SW480 (cell line): ENCODE data around the gene SLC43A3.
"Not testable (repeated sequence)": the region's sequence is repeated elsewhere in the genome, so short reads cannot be mapped to it uniquely, and the experiment has no call there.

ENCODE experiments used
- DNase-seq: peaks from one replicate; pipeline ENCODE4 v3.0.0-alpha.2; 2016; ENCODE audit warnings: low spot score

The SLC43A3 gene

DNA sequence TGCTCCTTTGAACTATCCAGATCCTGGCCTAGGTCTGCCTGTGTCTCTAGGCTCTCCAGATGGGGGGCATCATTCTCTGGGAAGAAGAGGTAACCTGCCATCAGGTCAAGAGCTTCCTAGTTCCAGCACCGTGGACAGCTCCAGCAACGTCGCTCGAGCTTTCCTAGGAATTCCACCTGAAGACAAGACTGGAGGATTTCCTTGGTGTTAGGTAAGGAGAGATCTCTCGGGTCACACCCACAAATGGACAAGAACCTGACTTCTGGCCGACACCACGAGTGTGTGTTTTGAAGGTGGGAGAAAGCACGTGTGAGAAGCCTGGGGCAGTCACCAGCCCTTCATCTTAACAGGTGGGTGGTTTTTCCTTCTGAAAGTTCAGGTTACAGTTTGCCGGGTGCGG lies 47.2 kb downstream of the SLC43A3 start:
- DNase-seq, result no peak

DNA sequence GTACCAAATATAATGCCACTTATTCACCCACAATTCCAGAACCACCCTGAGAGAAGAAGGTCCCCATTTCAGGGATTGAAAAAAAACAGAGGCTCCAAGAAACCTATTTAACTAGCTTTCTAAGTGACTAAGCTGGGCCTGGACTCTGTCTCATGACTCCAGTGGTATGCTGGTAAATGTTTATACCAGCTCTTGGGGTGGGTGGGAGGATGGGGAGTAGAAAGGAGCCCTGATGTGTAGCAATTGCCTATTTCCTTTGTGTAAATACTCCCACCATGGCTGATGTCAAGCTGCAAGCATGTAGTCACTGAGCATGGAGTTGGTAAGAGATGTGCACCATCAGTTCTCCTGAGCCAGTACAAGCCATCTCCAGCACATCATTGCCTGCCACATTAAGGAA lies 48.7 kb downstream of the SLC43A3 start:
- no peak for DNase-seq

DNA sequence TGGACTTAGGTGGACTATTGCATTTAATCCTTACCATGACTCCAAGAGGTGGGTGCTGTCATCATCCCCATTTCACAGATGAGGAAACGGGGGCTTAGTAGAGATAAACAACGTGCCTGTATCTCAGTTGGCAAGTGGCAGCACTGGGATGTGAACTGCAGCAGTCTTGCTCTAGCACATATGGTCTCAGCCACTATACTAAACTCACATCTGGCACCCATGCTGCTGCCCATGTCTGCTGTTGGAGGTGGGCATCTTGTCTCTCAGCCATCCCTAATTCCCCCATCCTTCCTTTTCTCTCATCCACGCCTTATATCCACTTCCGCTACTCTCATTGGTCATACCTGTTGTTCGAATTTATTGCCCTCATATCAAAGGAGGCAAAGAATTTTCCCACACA lies 49.8 kb downstream of the SLC43A3 start:
- DNase-seq, result peak; percentile 49

DNA sequence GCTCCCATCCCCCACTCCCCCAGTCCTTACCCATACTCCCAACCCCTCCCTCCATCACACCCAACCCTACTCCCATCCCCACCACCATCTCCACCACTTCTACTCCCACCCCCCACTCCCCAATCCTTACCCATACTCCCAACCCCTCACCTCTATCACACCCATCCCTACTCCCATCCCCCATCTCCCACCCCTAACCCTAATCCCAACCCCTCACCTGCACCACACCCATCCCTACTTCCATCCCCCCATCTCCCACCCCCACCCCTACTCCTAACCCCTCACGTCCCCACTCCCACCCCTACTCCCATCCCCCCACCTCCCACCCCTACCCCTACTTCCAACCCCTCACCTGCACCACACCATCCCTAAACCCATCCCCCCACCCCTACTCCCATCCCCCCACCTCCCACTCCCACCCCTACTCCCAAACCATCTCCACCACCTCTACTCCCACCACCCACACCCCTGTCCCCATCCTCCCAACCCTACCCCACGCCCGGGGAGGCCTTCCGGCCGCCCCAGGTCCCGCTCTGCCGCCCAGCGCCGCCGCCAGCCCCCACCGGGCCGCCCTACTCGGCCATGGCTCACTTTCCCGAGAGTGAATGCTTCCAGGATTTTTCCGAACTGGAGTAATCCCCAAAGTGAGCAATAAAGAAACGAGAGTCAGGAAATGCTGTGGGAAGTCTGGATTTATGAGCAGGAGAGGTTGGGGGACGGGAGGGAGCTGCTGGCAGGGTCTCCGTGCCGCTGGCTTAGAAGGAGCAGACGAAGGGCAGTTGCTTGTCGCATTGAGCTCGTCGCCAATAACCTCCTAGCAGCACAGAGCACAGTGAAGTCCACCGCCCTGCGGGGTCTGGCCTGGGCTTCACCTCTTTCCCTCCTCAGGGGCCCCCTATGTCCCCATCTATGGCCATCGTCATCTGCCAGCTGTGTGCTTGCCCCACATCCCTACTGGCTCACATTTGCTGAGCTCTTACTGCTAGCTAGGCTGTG lies 50.5 kb downstream of the SLC43A3 start:
- DNase-seq, result no peak

DNA sequence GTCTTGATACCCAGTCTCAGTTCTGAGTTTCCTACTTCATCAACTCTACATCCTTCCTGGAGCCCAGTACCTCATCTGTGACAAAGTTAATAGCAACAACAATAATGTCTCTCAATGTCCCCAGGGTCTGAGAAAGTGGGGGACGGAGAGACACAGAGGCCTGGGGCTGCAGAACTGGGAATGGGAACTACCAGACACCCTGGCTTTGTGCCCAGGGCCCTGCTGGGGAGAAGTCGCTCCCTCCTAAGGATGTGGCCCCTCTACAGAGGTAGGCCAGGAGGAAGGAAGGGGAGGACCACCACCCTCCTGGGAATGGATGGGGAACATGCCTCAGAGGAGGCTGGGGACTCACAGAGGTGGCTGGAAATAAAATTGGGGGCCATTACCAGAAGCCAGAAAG lies 51.4 kb downstream of the SLC43A3 start:
- no peak for DNase-seq

DNA sequence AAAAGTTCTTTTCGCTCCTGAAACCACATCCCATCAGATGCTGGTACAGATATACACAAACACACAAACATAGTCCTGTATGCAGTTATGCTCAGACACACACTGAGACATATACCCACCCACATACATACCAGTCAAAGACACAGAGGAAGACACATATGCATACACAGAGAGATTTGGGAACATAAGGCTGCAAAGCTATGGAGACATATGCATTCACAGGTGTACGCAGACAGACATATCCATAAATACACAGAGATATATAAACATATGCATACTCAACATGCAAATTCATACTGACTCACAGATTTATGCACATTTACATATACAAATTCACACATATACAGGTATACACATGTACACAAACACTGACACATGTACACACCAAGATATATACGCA lies 52.0 kb downstream of the SLC43A3 start:
- no peak for DNase-seq

DNA sequence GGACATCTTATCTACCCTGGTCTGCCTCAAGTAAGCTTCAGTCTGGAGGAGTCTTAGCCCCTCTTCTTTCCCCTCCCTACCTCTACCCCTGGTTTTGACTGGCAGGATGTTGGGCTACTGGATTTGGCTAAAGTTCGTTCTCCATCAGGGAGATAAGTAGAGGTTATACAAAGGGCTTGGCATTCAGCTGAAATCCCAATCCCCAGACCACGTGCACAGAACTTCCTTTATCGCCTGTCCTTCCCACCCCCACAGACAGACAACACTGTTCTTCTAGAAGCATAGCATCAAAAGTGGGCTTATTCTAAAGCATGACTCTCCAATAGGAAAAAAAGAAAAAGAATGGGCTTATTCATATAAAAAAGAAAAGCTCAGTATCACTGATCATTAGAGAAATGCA lies 53.8 kb downstream of the SLC43A3 start:
- no peak for DNase-seq

DNA sequence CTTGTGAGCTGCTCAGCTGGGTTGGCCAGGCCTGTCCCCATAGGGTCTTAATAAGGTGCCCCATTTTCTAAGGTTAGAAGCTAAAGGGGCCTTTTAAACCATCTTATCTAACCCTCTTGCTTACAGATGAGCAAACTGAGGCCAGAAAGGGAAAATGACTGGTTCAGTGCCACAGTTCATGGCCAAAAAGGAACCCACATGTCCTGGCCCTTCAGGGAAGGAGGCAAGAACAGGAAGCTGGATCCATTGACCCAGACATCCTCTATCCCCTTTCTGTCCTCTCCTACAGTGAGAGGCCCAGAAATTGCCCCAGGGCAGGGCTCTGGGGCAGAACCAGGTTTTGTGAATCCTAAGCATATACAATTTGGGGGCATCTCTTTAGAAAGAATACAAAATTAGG lies 56.0 kb downstream of the SLC43A3 start:
- no peak for DNase-seq

DNA sequence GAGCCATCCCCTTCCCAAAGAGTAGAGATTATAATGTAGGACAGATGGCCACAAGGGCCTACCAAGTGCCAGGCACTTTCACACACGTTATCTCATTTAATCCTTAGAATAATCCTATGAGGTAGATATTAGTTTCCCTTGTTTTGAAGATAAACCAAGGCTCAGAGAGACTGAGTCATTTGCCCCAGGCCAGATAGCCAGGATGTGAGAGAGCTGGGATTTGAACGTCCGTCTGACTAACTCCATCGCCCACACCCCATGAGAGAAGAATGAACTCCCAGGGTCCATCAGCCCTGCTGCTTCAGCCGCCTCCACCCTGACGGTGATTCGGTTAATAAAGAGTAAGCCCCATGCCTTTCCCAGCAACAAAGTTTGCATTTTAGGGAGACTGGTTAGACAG lies 56.7 kb downstream of the SLC43A3 start:
- DNase-seq, result no peak

DNA sequence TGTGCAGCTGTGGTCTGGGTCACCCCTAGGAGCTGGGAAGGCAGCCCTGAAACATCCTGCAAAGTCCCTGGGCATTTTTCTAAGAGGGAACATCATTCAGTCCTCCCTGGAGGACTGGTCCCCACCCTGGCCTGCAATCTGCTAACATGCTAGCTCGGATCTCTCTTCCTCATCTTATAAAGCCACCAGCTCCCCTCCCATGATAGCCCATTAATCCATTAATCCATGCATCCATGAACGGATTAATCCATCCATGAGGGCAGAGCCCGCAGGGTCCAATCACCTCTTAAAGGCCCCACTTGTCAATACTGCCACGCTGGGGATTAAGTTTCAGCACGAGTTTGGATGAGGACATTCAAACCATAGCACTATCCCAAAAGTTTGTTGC lies 58.1 kb downstream of the SLC43A3 start:
- DNase-seq, result no peak

DNA sequence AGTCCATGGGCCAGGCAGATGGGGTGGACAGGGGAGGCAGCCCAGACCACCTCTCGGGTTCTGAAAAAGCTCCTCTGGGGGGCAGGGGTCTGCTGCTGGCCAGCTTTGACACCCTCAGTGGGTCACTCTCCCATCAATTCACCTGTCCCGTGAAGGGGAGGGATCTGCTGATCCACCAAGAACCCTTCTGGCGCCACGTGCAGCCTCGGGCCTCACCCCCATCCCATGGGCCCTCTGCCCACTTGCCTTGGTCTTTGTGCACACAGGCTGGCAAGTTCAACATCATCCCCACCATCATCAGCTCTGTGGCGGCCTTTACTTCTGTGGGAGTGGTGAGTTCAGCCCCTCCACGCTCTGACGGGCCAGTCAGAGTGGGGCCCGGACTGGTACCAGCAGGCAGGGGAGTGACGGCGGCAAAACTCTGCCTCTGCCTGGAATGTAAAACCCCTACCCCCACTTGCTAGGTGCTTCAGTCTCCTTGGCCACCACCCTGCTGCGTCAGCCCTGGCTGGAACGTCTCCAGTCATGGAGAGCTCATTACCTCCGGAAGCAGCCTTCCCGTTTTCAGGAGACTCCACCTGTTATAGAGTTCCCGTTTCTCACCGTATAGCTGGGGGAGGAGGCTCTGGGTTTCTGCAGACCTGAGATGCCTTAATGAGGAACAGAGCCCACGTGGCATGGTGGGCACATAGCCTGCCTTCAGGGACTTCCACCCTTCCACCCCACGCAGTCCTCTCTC lies 58.6 kb downstream of the SLC43A3 start:
- no peak for DNase-seq

DNA sequence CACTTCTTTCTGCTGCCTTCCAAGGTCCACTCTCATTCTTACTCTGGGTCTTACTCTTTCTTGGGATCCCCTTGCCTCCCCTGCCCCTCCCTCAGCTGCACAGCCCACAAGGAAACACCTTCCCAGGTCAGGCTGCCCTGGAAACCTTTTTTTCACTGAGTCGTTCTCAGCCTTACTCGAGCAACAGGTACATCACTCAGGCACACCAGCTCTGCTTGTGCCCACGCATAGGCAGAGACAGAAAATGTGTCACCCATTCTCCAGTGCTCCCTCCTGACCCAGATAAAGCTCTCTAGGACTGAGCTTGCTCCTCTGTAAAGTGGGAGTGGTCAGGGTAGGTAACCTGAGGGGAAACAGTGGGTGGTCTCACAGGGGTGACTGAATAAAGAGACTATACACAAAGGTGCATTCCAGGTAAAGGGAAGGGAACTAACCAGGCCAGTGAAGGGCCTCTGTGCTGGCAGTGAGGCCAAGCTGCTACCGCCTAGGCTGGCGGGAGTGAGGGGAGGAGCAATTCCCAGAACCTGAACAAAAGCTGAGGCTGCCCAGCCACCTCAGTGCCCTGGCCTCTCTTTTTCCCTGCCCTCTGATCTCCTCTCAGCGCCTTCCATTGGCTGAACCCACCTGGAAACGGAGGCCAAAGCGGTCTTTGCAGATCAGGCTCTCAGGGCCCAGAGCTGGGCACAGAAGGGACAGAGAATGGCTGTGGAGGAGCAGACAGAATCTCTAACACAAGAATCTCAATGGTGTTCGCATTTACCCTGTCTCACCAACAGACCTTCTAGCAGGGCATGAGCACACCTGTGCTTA lies 61.9 kb downstream of the SLC43A3 start:
- no peak for DNase-seq

DNA sequence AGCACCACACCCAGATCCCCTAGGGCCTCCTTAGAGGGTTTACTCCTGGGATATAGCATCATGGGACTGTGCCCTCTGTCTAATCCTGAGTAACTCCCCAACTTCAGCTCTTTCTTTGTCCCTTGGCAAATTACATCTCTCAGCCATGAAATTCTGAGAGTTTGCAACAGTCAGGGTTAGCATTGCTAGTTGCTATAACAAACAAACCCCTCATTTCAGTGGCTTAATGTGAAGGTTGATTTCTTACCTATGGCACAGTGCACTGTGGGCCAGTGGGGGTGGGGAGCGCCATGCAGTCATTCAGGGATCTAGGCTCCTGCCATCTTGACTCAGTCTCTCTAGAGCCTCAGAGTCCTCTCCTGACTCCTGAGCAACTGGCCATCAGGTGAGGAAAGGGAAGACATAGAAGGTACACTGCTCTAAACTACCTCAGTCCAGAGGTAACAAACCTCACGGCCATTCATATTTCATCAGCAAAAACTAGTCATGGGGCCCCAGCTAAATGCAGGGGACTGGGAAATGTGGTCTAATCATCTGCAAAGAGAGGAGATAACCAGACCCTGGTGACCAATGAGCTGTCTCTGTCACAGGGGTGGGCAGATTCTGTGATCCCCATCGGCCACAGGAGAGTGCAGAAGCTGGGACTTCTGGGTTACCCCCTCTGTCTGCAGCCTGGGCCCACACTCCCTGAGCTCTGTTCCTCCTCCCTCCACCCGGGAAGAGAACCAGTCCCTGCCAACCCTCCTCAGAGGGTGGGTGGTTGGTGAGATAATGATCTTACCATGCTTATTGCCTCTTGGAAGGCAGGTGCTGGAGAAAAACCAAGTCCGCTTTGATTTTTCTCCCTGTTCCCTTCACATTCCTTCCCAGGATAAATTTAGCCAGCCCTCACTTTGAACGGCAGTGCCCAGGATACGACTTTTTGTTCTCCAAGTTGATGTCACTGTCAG lies 63.5 kb downstream of the SLC43A3 start:
- no peak for DNase-seq

DNA sequence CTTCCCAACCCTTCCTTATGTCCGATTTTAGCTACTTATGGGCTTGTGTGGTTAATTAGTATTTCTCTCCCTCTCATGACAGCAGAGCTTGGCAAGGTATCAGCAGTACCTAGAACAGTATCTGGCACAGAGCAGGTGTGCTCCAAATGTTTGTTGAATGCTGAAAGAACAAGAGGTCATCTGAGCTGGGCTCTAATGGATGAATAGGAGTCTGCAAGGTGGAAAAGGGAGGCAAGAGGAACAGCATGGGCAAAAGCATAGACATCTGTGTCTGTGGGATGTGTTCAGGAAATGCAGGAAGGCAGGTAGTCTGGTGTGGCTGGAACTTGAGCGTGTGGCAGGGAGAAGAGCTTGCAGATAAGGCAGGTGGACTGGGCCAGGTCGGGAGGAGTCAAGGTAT lies 65.0 kb downstream of the SLC43A3 start:
- DNase-seq, result no peak

DNA sequence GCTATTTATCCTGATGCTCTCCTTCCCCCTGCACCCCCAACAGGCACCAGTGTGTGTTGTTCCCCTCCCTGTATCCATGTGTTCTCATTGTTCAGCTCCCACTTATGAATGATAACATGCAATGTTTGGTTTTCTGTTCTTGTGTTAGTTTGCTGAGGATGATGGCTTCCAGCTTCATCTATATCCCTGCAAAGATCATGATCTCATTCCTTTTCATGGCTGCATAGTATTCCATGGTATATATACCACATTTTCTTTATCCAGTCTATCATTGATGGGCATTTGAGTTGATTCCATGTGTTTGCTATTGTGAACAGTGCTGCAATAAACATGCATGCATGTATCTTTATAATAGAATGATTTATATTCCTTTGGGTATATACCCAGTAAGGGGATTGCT lies 65.5 kb downstream of the SLC43A3 start:
- not testable (repeated sequence) for DNase-seq

DNA sequence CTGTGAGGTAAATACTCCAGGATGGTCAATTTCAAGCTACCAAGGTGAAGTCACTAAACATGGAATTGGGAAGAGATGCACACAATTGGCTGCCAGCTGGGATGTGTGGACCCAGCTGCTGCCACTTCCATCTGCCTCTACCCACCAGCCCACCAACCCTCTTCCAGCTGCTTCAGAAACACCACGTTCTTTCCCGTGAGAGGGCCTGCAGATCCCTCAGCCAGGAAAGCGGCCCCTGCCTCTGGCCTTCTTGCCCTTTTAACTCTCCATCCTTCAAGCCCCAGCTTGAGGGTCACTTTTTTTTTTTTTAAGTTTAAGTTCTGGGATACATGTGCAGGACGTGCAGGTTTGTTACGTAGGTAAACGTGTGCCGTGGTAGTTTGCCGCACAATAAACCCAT lies 65.9 kb downstream of the SLC43A3 start:
- no peak for DNase-seq

DNA sequence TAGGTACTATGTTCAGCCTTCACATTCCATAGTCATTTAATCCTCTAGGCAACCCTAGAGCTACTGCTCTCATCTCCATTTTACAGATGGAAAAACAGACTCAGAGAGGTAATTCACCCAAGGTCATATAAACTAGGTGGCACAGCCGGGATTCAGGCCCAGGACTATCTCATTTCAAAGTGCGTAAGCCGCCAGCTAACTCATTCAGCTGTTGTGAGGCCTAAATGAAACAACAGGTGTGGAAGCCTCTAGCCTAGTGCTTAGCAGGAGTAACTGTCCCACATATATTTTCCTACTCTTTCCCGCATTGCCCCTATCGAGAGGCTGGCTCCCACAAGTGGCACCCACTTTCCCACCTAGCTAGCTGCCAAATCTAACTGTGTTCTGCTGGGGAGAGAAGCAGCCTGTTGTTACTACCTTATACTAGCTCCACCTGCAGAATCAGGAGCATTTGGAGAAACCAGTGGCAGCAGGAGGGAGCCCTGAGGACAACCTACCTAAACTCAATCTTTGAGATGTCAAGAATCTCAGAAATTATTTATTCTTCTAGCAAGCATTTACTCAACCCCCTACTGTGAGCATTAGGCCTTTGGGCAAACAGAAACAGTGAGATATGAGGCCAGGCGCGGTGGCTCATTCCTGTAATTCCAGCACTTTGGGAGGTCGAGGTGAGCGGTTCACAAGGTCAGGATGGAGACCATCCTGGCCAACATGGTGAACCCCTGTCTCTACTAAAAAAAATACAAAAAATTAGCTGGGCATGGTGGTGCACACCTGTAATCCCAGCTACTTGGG lies 66.8 kb downstream of the SLC43A3 start:
- no peak for DNase-seq

DNA sequence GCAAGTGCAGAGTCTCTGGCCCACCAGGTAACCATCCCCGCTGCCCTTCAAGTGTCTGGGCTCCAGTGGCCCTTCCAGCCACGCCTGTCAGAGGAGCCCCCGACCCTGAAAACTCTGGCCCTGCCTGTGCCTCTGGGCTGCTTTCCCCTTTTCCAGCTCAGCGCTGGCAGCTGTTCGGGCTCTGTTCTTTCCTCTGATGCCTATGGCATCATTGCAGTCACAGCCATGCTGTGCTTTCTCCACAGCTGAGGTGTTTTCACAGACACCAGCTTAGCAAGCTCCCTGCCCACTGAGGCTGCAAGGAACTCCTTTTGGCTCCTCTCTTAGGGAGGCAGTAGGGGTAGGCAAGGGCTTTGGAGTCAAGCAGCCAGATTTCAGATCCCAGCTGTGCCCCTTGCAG lies 67.5 kb downstream of the SLC43A3 start:
- no peak for DNase-seq

DNA sequence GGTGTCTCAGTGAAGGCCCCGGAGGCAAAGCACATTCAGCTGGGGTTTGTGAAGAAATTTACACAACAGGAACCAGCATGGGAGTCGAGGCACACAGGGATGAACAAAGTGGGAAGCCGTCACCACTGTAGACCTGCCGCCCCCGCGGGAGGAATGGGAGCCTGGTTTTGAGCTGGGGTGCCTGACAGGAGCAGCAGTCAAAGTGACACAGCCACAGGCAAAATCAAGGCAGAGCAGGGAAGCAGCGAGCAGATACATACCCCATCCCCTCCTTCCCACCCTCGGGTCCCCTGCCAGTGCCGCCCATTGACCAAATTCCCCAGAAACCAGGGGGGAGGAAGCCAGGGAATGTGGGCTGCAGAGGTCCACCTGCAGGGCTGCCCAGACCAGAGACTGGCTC lies 67.9 kb downstream of the SLC43A3 start:
- no peak for DNase-seq

DNA sequence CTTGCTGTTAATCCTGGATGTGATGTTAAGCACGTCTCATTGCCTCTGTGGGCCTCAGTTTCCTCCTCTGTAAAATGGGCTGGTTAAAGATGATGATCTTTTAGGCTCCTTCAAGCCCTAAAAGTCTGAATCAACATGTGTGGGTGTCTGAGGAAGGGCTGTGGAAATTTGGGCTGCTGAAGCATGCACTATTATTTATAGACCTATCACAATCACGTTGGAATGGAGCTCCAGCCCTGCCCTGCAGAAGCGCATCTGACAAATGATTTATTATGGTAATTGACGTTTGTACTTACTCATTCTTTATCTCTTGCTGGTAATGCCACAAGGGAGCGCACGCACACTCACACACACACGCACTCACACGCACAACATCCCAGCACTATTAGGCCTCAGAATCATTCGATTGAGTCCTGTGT lies 68.4 kb downstream of the SLC43A3 start:
- DNase-seq, result no peak
